Fibroblast of pulmonary artery (primary cell): Measurements from ENCODE around the gene AUTS2.

ENCODE experiments used
- DNase-seq: peaks from one replicate; pipeline ENCODE4 v3.0.0-alpha.2; 2010; ENCODE audit warnings: low read depth
- H3K4me3 ChIP-seq: replicated peaks from 2 replicates; pipeline ENCODE4 v1.5.1; 2011; ENCODE audit warnings: low read depth, mild to moderate bottlenecking, control low read depth, low read length, moderate library complexity
- CTCF ChIP-seq: IDR thresholded peaks from 2 replicates; pipeline ENCODE4 v1.5.1; 2011; ENCODE audit warnings: mild to moderate bottlenecking, control low read depth, low read length, inconsistent platforms; ENCODE audit errors: missing control alignments

AUTS2 gene

GRCh38 chr7:70529914-70530585 is 931.8 kb downstream of the AUTS2 start:
- H3K4me3 ChIP-seq, result no peak overlapping the region
- TF ChIP-seq CTCF, result no peak
- no peak for DNase-seq

- H3K4me3 ChIP-seq, result no peak overlapping the region
- DNase-seq, result no peak
- no peak for TF ChIP-seq CTCF
These were observed 935.3 kb downstream of the AUTS2 start for GRCh38 chr7:70533614-70534013.

- DNase-seq, result no peak
- no peak for TF ChIP-seq CTCF
- H3K4me3 ChIP-seq, result no peak overlapping the region
These were observed 940.9 kb downstream of the AUTS2 start for GRCh38 chr7:70539205-70539604.

GRCh38 chr7:70539617-70540016 is 941.3 kb downstream of the AUTS2 start:
- H3K4me3 ChIP-seq, result no peak overlapping the region
- no peak for TF ChIP-seq CTCF
- no peak for DNase-seq

- H3K4me3 ChIP-seq, result no peak overlapping the region
- no peak for DNase-seq
- no peak for TF ChIP-seq CTCF
These were observed 942.4 kb downstream of the AUTS2 start for GRCh38 chr7:70540641-70541040.

GRCh38 chr7:70542750-70543376 is 944.6 kb downstream of the AUTS2 start:
- DNase-seq, result no peak
- TF ChIP-seq CTCF, result no peak
- no peak overlapping the region for H3K4me3 ChIP-seq

GRCh38 chr7:70544016-70544415 is 945.7 kb downstream of the AUTS2 start:
- no peak overlapping the region for H3K4me3 ChIP-seq
- TF ChIP-seq CTCF, result no peak
- no peak for DNase-seq
